ENCODE results near the gene HNRNPLL. TPM values are rescaled to one million over a fixed set of nuclear protein-coding genes. Genes with fewer than 3 reads are reported as not detected.

Gene HNRNPLL
- total RNA-seq, 1 donor from 2014 or later = 79.8 TPM

DNA sequence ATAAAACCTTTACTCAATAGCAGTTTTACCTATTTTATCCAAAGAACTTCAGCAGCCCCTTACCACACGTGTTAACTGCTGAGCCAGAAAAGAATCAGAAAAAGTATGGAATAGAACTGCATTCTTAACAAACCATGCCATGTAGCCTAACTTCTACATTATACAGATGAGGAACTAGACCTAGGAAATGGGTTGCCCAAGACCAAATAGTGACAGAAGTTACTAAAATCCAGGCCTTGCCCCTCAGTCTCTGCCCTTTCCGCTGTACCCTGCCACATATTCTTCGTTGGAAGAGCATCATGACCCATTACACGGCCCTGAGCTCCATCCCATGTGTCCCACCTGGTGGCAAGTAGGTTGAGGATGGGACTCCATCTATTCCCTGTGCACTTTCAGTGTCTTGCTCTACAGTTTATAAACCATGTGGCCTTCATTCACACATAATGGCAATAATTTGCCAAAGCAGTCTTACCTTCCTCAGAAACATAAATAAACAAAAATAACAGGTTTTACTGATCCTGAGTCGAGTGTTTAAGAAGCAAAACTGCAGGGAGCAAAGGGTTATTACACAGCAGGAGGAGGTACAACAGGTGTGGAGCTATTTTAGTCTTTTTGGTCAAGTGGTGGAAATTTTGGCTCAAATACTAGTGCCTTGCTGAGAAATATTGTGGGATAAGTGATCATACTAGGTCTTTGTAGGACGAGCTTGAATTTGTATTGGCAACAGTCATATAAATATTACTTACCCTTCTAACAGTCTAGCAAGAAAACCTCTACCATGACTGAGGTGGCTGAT lies 46.5 kb downstream of the HNRNPLL start:
- no peaks in the 10 kb centered on the region for H3K36me3 Mint-ChIP-seq (ENCODE audit: unreplicated experiment)
- TF ChIP-seq CTCF (IDR thresholded peaks at IDR 0.05; ENCODE audit: partially characterized antibody, unreplicated experiment) = no peak
- no peaks in the 10 kb centered on the region for H3K9me3 Mint-ChIP-seq (ENCODE audit: unreplicated experiment)
- no peak overlapping the region for H3K4me3 Mint-ChIP-seq (ENCODE audit: unreplicated experiment)
- H3K4me1 Mint-ChIP-seq (ENCODE audit: low read depth, unreplicated experiment) = no peaks in the 10 kb centered on the region
- no peak overlapping the region for H3K27ac Mint-ChIP-seq (ENCODE audit: unreplicated experiment)
- peaks cover 2% of the 10 kb centered on the region for H3K27me3 Mint-ChIP-seq (ENCODE audit: unreplicated experiment)
- DNase-seq = no peak

DNA sequence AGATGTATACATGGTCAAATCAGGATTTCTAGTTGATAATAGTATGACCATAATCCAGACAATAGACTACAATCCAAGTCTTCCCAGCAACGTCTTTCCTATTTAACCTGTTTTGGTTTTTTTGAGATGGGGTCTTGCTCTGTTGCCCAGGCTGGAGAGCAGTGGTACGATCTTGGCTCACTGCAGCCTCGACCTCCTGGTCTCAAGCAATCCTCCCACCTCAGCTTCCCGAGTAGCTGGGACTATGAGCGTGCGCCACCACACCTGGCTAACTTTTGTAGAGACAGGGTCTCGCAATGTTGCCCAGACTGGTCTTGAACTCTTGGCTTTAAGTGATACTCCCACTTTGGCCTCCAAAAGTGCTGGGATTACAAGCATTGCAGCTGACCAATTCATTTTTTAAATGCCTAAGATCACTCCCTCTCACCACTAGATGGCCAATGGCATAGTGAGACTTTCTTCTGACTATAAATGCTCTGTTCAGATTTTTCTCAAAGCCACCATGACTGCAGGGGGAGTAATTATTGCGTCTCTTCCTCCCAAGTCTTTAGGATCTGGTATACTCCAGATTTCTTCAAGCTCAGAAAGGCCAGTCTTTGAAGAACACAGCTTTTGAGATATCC lies 47.6 kb downstream of the HNRNPLL start:
- Mint-ChIP-seq H3K9me3 (ENCODE audit: unreplicated experiment) (no peaks in the 10 kb centered on the region), H3K36me3 (ENCODE audit: unreplicated experiment) (no peaks in the 10 kb centered on the region), H3K27me3 (ENCODE audit: unreplicated experiment) (peaks cover 2% of the 10 kb centered on the region), H3K4me1 (ENCODE audit: low read depth, unreplicated experiment) (no peaks in the 10 kb centered on the region), H3K27ac (ENCODE audit: unreplicated experiment) (peak overlapping the region; percentile 28), H3K4me3 (ENCODE audit: unreplicated experiment) (no peak overlapping the region)
- DNase-seq = no peak
- TF ChIP-seq CTCF (IDR thresholded peaks at IDR 0.05; ENCODE audit: partially characterized antibody, unreplicated experiment) = peak; percentile 42

- no peak overlapping the region for H3K27ac Mint-ChIP-seq (ENCODE audit: unreplicated experiment)
- DNase-seq = no peak
- H3K27me3 Mint-ChIP-seq (ENCODE audit: unreplicated experiment) = peaks cover 2% of the 10 kb centered on the region
- peaks cover 10% of the 10 kb centered on the region for H3K4me1 Mint-ChIP-seq (ENCODE audit: low read depth, unreplicated experiment)
- no peak overlapping the region for H3K4me3 Mint-ChIP-seq (ENCODE audit: unreplicated experiment)
- no peaks in the 10 kb centered on the region for H3K9me3 Mint-ChIP-seq (ENCODE audit: unreplicated experiment)
- no peak for TF ChIP-seq CTCF (IDR thresholded peaks at IDR 0.05; ENCODE audit: partially characterized antibody, unreplicated experiment)
- H3K36me3 Mint-ChIP-seq (ENCODE audit: unreplicated experiment) = no peaks in the 10 kb centered on the region
Observed at GRCh38 chr2:38553554-38553953, 49.2 kb downstream of the HNRNPLL start.

GRCh38 chr2:38552259-38552658 lies 50.5 kb downstream of the HNRNPLL start:
- no peaks in the 10 kb centered on the region for H3K9me3 Mint-ChIP-seq (ENCODE audit: unreplicated experiment)
- DNase-seq = no peak
- H3K36me3 Mint-ChIP-seq (ENCODE audit: unreplicated experiment) = no peaks in the 10 kb centered on the region
- no peak for TF ChIP-seq CTCF (IDR thresholded peaks at IDR 0.05; ENCODE audit: partially characterized antibody, unreplicated experiment)
- H3K4me3 Mint-ChIP-seq (ENCODE audit: unreplicated experiment) = no peak overlapping the region
- peak overlapping the region; percentile 20 for H3K27ac Mint-ChIP-seq (ENCODE audit: unreplicated experiment)
- H3K4me1 Mint-ChIP-seq (ENCODE audit: low read depth, unreplicated experiment) = peaks cover 10% of the 10 kb centered on the region
- peaks cover 2% of the 10 kb centered on the region for H3K27me3 Mint-ChIP-seq (ENCODE audit: unreplicated experiment)

- TF ChIP-seq CTCF (IDR thresholded peaks at IDR 0.05; ENCODE audit: partially characterized antibody, unreplicated experiment) = no peak
- Mint-ChIP-seq H3K9me3 (ENCODE audit: unreplicated experiment) (no peaks in the 10 kb centered on the region), H3K27me3 (ENCODE audit: unreplicated experiment) (peaks cover 2% of the 10 kb centered on the region), H3K4me3 (ENCODE audit: unreplicated experiment) (no peak overlapping the region), H3K4me1 (ENCODE audit: low read depth, unreplicated experiment) (peaks cover 10% of the 10 kb centered on the region), H3K27ac (ENCODE audit: unreplicated experiment) (no peak overlapping the region), H3K36me3 (ENCODE audit: unreplicated experiment) (no peaks in the 10 kb centered on the region)
- DNase-seq = no peak
Observed at GRCh38 chr2:38551746-38552145, 51.0 kb downstream of the HNRNPLL start.
